BJ (cell line): ENCODE data around the gene FN3K. TPM values are rescaled to one million over a fixed set of nuclear protein-coding genes. Genes with fewer than 3 reads are reported as not detected.

Source experiments
- CTCF ChIA-PET: fragments of 350-600 bp; formaldehyde crosslinking; extraction: SDS; loops from one replicate; lab custom pipeline; 2021; ENCODE audit warnings: antibody characterized with exemption, inconsistent platforms; lab: Yijun Ruan, JAX
- POLR2A ChIA-PET: fragments of 300-600 bp; sonication (Branson Sonifier 250); formaldehyde crosslinking; extraction: SDS; loops from one replicate; lab custom pipeline; 2021; ENCODE audit warnings: antibody characterized with exemption; lab: Charles Lee
- DNase-seq: peaks from one replicate; pipeline ENCODE4 v3.0.0-alpha.2; 2011; ENCODE audit warnings: low read depth
- H3K27me3 ChIP-seq: 2 replicates; pipeline ENCODE4 v1.6.0; 2011; ENCODE audit warnings: low read length; ENCODE audit not compliant: control insufficient read depth, insufficient read depth
- H3K36me3 ChIP-seq: 2 replicates; pipeline ENCODE4 v1.5.1; 2011; ENCODE audit warnings: low read length; ENCODE audit not compliant: control insufficient read depth, insufficient read depth
- H3K4me3 ChIP-seq: 2 replicates; pipeline ENCODE4 v1.5.1; 2011; ENCODE audit warnings: low read depth, mild to moderate bottlenecking, control low read depth, low read length
- polyA plus RNA-seq: library from polyadenylated mRNA; depleted of rRNA; stranded (reverse); fragments of >200 nt; gene quantifications from 2 replicates; pipeline ENCODE4 v1.2.3, GENCODE V29; 2011
- TF ChIP-seq, protein P1 (sequence below): IDR thresholded peaks from 2 replicates; pipeline ENCODE4 v1.5.1; 2011; ENCODE audit warnings: low read depth, mild to moderate bottlenecking, control low read depth, inconsistent platforms, low read length, moderate library complexity; ENCODE audit not compliant: insufficient read depth

The FN3K gene
- polyA plus RNA-seq, 1 experiment = 1.1 TPM

- ChIA-PET POLR2A (no interaction called here), CTCF (no interaction called here)
- no peak for DNase-seq
- Histone ChIP-seq H3K27me3 (peaks cover 2% of the 10 kb centered on the region; the same call in 1 of the 2 replicates), H3K4me3 (no peak overlapping the region), H3K36me3 (no peaks in the 10 kb centered on the region)
- TF ChIP-seq, protein P1, sequence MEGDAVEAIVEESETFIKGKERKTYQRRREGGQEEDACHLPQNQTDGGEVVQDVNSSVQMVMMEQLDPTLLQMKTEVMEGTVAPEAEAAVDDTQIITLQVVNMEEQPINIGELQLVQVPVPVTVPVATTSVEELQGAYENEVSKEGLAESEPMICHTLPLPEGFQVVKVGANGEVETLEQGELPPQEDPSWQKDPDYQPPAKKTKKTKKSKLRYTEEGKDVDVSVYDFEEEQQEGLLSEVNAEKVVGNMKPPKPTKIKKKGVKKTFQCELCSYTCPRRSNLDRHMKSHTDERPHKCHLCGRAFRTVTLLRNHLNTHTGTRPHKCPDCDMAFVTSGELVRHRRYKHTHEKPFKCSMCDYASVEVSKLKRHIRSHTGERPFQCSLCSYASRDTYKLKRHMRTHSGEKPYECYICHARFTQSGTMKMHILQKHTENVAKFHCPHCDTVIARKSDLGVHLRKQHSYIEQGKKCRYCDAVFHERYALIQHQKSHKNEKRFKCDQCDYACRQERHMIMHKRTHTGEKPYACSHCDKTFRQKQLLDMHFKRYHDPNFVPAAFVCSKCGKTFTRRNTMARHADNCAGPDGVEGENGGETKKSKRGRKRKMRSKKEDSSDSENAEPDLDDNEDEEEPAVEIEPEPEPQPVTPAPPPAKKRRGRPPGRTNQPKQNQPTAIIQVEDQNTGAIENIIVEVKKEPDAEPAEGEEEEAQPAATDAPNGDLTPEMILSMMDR = no peak
Observed at GRCh38 chr17:82694647-82695046, 40.8 kb upstream of the FN3K start.

DNA sequence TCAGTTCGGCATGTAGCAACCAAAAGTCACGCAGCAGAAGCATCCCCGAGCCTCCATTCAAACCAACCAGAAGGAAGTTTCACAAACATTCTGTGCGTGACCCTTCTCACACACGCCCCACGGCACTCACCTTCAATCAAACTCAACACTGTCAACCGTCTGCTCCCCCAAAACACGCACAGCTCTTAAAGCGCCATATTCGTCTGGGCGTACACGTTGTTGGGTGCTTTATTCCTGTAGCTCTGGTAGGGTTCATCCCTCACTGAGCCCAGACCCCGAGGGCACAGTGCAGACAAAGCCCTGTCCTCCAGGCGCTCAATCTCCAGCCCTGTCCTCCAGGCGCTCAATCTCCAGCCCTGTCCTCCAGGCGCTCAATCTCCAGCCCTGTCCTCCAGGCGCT, 39.2 kb upstream of the FN3K start:
- TF ChIP-seq, protein P1 = no peak
- no peak for DNase-seq
- Histone ChIP-seq H3K36me3 (no peaks in the 10 kb centered on the region), H3K4me3 (no peak overlapping the region), H3K27me3 (peaks cover 2% of the 10 kb centered on the region; the same call in 1 of the 2 replicates)
- POLR2A ChIA-PET = no interaction called here
- CTCF ChIA-PET = no interaction called here

DNA sequence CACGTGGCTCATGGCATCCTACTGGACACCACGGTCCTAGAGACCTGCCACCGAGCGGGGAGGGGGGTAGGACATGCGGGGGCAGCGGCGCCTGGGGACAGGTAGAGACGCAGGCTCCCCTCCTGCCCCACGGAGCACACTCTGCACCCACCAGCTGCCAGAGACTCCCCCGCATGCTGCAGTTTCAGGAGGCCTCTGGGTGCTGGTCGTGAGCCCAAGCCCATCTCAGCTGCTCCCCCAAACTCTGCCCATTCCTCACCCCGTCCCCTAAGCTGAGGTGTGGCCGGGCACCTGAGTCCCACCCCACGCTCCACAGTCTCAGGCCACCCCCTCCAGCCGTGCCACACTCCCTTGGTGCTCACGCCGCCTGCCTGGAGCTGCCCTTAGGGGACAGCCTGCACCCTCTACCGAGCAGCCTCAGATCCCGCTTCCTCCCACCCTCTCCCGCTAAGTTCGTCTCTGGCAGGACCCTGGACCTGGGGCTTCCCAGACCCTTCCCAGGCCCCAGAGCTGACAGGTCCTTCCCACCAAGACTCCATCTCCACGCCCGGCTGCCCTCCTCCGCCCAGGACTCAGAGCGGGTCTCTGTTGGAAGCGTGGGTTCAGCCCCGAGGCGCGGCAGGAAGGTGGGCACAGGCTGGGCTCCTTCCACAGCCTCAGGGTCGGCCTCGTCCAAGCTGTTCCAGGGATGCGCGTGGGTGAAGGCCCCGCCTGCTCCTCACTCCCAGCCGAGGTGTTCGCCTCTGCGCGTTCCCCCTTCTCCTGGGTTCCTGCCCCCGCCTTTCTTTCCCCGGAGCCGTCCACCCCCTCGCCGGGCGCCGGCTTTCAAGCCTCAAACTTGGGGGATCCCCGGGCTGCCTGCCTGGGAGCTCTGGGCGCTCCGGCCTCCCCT, 38.3 kb upstream of the FN3K start:
- CTCF ChIA-PET = interaction anchor here (0.5 to 0.7 kb wide), 3 partner anchors 19 to 273 kb away, joined by 3 to 4 read pairs (median 3); partner anchors contain the start of gene FN3KRP
- Histone ChIP-seq H3K36me3 (no peaks in the 10 kb centered on the region), H3K27me3 (peaks cover 2% of the 10 kb centered on the region; the same call in 1 of the 2 replicates), H3K4me3 (peak overlapping the region; percentile 64)
- TF ChIP-seq, protein P1 = no peak
- POLR2A ChIA-PET = no interaction called here
- DNase-seq = no peak

DNA sequence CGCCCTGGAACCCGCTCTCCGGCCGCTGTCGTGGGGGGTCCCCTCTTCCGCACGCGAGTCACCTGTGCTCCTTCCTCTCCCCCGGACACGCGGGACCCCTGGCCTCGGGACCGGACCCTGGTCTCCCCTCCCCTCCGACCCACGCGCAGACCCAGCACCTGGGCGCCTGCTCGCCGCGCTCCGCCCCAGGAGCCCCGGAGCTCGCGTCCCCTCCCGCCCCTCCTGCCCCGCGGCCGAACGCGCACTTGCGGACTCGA, 37.7 kb upstream of the FN3K start:
- peak overlapping the region; percentile 64 for H3K4me3 ChIP-seq
- TF ChIP-seq, protein P1 = no peak
- H3K36me3 ChIP-seq = no peaks in the 10 kb centered on the region
- CTCF ChIA-PET = interaction anchor here (0.7 kb wide), 1 partner anchor 19 kb away, joined by 3 read pairs; the partner anchor contains the start of gene FN3KRP
- POLR2A ChIA-PET = no interaction called here
- peaks cover 2% of the 10 kb centered on the region; the same call in 1 of the 2 replicates for H3K27me3 ChIP-seq
- no peak for DNase-seq
